PC-3 (cell line): ENCODE measurements around the gene ERP44. TPM values are rescaled to one million over a fixed set of nuclear protein-coding genes. Genes with fewer than 3 reads are reported as not detected.

Source experiments
- ATAC-seq: fragments of 200-7000 bp; cut with Tn5 transposase; 2 replicates; pipeline ENCODE4 v1.9.1; 2020; ENCODE audit warnings: mild to moderate bottlenecking, moderate library complexity
- BruUV-seq: library from RNA; stranded (reverse); fragments of 400-500 nt; replicated peaks from 2 replicates; lab custom pipeline; 2021; lab: Mats Ljungman, UMichigan
- CTCF ChIA-PET: fragments of 300-600 bp; sonication (Branson Sonifier 250); formaldehyde crosslinking; loops from one replicate; lab custom pipeline; 2022; ENCODE audit warnings: antibody characterized with exemption; lab: Charles Lee
- POLR2A ChIA-PET: fragments of 300-600 bp; sonication (Branson Sonifier 250); formaldehyde crosslinking; loops from one replicate; lab custom pipeline; 2022; ENCODE audit warnings: antibody characterized with exemption; ENCODE audit not compliant: unreplicated experiment; lab: Charles Lee
- DNase-seq: peaks from one replicate; pipeline ENCODE4 v3.0.0-alpha.2; 2015
- H2AFZ ChIP-seq: fragments of 300-600 bp; sonication (generic); 2 replicates; pipeline ENCODE4 v1.6.0; 2016; ENCODE audit warnings: antibody characterized with exemption, low read length
- H3F3A ChIP-seq: fragments of 300-600 bp; sonication (generic); one replicate; pipeline ENCODE4 v1.6.0; 2017; ENCODE audit warnings: antibody characterized with exemption, low read length, control low read depth, mild to moderate bottlenecking; ENCODE audit not compliant: unreplicated experiment
- H3K27ac ChIP-seq: fragments of 300-600 bp; sonication (generic); 2 replicates; pipeline ENCODE4 v1.5.1; 2016; ENCODE audit warnings: mild to moderate bottlenecking, low read length
- H3K27me3 ChIP-seq: fragments of 300-600 bp; sonication (generic); 2 replicates; pipeline ENCODE4 v1.6.1; 2016; ENCODE audit warnings: low read length, mixed read lengths
- H3K36me3 ChIP-seq: fragments of 300-600 bp; sonication (generic); 2 replicates; pipeline ENCODE4 v1.6.1; 2016; ENCODE audit warnings: low read depth, mixed run types, low read length, mixed read lengths
- H3K4me1 ChIP-seq: fragments of 300-600 bp; sonication (generic); 2 replicates; pipeline ENCODE4 v1.5.1; 2016; ENCODE audit warnings: low read length; ENCODE audit not compliant: insufficient read depth
- H3K4me2 ChIP-seq: fragments of 300-600 bp; sonication (generic); 2 replicates; pipeline ENCODE4 v1.6.0; 2016; ENCODE audit warnings: low read length
- H3K4me3 ChIP-seq: fragments of 300-600 bp; sonication (generic); 2 replicates; pipeline ENCODE4 v1.5.1; 2016; ENCODE audit warnings: mild to moderate bottlenecking, low read length, mixed read lengths
- H3K79me2 ChIP-seq: fragments of 300-600 bp; sonication (generic); 2 replicates; pipeline ENCODE4 v1.6.1; 2017; ENCODE audit warnings: low read length, mixed read lengths
- H3K9ac ChIP-seq: fragments of 300-600 bp; sonication (generic); 2 replicates; pipeline ENCODE4 v1.6.0; 2016; ENCODE audit warnings: mild to moderate bottlenecking, low read length
- H3K9me2 ChIP-seq: fragments of 300-600 bp; sonication (generic); replicated peaks from 2 replicates; pipeline ENCODE4 v1.6.1; 2016; ENCODE audit warnings: mixed run types, low read length, mixed read lengths
- H3K9me3 ChIP-seq: fragments of 300-600 bp; sonication (generic); 2 replicates; pipeline ENCODE4 v1.6.1; 2016; ENCODE audit warnings: low read length, mixed read lengths
- H4K20me1 ChIP-seq: fragments of 300-600 bp; sonication (generic); 2 replicates; pipeline ENCODE4 v1.6.1; 2016; ENCODE audit warnings: low read length, mixed read lengths
- EZH2 ChIP-seq: fragments of 300-600 bp; sonication (generic); IDR thresholded peaks from one replicate; pipeline ENCODE4 v1.6.1; 2017; ENCODE audit warnings: antibody characterized with exemption, mild to moderate bottlenecking, low read length; ENCODE audit not compliant: unreplicated experiment
- EZH2phosphoT487 ChIP-seq: fragments of 300-600 bp; sonication (generic); IDR thresholded peaks from 2 replicates; pipeline ENCODE4 v1.6.1; 2018; ENCODE audit warnings: mild to moderate bottlenecking, antibody characterized with exemption, low read length, borderline replicate concordance
- intact Hi-C: fragments of 100-400 bp; cut with micrococcal nuclease; formaldehyde crosslinking; loops from 2 replicates; pipeline ENCODE4 v1.9.0; 2023
- total RNA-seq: library from RNA; depleted of rRNA; stranded (reverse); fragments of >200 nt; gene quantifications from 2 replicates; pipeline ENCODE4 v1.2.3, GENCODE V29; 2014
- TF ChIP-seq, protein P1 (sequence below): fragments of 300-600 bp; sonication (generic); conservative IDR thresholded peaks from 2 replicates; pipeline ENCODE4 v1.5.1; 2017; ENCODE audit warnings: antibody characterized with exemption, low read depth, mild to moderate bottlenecking, low read length

Gene ERP44
- total RNA-seq, 1 experiment from 2014 or later = 7.7 TPM

DNA sequence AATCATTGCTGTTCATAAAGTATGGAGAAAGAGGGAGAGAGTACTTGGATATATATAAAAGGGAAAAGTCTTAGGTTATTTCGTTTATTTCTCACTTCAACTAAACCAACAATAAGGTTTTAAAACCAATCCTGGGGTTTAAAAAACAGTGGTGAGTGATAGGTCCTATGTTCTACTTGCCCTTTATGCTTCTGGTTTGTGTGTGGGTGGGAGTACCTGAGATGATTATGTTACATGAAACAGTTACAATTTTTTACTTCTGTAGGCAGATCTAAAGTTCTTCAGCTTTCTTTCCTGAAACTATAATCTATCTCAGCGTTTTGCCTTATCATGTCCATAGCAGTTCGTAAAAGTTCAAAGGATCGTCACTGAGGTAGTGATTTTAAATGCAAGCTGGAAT lies 143.2 kb downstream of the ERP44 start:
- Histone ChIP-seq H3K9me2 (no peaks in the 10 kb centered on the region), H3F3A (no peaks in the 10 kb centered on the region), H3K4me1 (no peaks in the 10 kb centered on the region), H3K9ac (no peak overlapping the region), H3K9me3 (no peaks in the 10 kb centered on the region), H3K27ac (no peak overlapping the region), H3K27me3 (no peaks in the 10 kb centered on the region), H3K79me2 (no peaks in the 10 kb centered on the region), H2AFZ (no peak overlapping the region), H3K36me3 (no peaks in the 10 kb centered on the region; the same call in 1 of the 2 replicates), H4K20me1 (no peaks in the 10 kb centered on the region), H3K4me2 (no peak overlapping the region), H3K4me3 (no peak overlapping the region)
- DNase-seq (no peak), ATAC-seq (no peak)
- POLR2A ChIA-PET = no interaction called here
- BruUV-seq = no TSS peak
- CTCF ChIA-PET = no interaction called here
- TF ChIP-seq, protein P1, sequence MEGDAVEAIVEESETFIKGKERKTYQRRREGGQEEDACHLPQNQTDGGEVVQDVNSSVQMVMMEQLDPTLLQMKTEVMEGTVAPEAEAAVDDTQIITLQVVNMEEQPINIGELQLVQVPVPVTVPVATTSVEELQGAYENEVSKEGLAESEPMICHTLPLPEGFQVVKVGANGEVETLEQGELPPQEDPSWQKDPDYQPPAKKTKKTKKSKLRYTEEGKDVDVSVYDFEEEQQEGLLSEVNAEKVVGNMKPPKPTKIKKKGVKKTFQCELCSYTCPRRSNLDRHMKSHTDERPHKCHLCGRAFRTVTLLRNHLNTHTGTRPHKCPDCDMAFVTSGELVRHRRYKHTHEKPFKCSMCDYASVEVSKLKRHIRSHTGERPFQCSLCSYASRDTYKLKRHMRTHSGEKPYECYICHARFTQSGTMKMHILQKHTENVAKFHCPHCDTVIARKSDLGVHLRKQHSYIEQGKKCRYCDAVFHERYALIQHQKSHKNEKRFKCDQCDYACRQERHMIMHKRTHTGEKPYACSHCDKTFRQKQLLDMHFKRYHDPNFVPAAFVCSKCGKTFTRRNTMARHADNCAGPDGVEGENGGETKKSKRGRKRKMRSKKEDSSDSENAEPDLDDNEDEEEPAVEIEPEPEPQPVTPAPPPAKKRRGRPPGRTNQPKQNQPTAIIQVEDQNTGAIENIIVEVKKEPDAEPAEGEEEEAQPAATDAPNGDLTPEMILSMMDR = no peak
- no peak for TF ChIP-seq EZH2
- no peak for TF ChIP-seq EZH2phosphoT487
- intact Hi-C loops = loop anchor here (10.0 kb wide), 1 partner anchor 151 kb away; no protein-coding TSS in a partner anchor

DNA sequence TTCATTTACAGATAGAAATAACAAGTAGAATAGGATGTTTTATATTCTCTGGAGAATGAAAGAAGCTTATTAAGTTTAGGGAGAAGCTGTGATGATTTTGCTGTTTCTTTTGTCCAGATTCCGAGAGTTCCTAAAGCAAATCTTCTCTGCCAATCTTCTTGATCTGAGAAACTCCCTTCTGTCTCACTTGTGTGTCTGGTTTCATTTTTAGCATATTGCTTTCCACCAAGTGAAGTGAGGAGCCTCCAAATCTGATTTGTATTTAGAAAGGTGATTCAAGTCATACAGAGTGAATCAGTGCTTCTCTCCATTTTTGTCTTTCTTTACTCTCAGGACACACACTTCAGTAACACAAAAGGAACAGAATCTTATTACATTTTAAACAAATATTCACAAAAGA lies 144.0 kb downstream of the ERP44 start:
- no peaks in the 10 kb centered on the region for H3K4me1 ChIP-seq
- intact Hi-C loops = loop anchor here (10.0 kb wide), 1 partner anchor 150 kb away; no protein-coding TSS in a partner anchor
- H3K79me2 ChIP-seq = no peaks in the 10 kb centered on the region
- H3K4me3 ChIP-seq = no peak overlapping the region
- CTCF ChIA-PET = no interaction called here
- no peaks in the 10 kb centered on the region for H3F3A ChIP-seq
- H2AFZ ChIP-seq = no peak overlapping the region
- H3K27me3 ChIP-seq = no peaks in the 10 kb centered on the region
- BruUV-seq = no TSS peak
- H4K20me1 ChIP-seq = no peaks in the 10 kb centered on the region
- no peaks in the 10 kb centered on the region; the same call in 1 of the 2 replicates for H3K36me3 ChIP-seq
- POLR2A ChIA-PET = no interaction called here
- H3K4me2 ChIP-seq = no peak overlapping the region
- no peak overlapping the region for H3K9ac ChIP-seq
- DNase-seq = no peak
- H3K9me2 ChIP-seq = no peaks in the 10 kb centered on the region
- no peak for TF ChIP-seq EZH2
- no peaks in the 10 kb centered on the region for H3K9me3 ChIP-seq
- ATAC-seq = no peak
- no peak overlapping the region for H3K27ac ChIP-seq

DNA sequence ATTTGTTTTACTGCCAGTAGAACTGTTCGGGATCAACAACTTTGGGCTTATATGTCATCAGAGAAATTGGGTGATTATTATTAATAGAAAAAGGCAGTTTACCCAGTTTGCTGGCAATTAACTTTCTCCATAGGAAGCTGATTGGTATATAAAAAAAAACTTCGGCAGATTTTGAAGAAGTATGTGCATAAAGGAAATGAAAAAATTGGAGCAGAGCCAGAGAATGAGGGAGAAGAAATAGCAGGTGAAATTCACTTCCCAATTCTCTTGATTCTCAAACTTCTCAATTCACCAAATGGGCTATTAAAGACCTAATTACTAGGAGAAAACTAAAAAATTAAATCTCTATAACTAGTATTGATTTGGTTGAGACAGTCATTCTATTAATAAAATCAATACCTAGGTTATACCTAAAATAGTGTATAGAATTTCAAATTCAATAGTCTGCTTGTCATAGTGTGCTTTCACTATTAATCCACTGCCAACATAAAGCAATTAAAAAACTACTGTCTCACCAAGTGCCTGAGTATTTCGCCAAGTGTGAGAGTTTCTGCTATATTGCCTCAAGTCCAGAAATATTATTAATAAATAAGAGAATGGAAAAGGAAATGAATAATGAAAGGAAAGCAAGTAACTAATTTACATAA lies 144.8 kb downstream of the ERP44 start:
- TF ChIP-seq EZH2 (no peak), EZH2phosphoT487 (no peak)
- TF ChIP-seq, protein P1 = no peak
- no peak overlapping the region for H2AFZ ChIP-seq
- no peaks in the 10 kb centered on the region for H4K20me1 ChIP-seq
- H3K4me3 ChIP-seq = no peak overlapping the region
- ATAC-seq = no peak
- POLR2A ChIA-PET = no interaction called here
- CTCF ChIA-PET = no interaction called here
- intact Hi-C loops = loop anchor here (10.0 kb wide), 1 partner anchor 149 kb away; no protein-coding TSS in a partner anchor
- H3K9me3 ChIP-seq = no peaks in the 10 kb centered on the region
- H3K9ac ChIP-seq = no peak overlapping the region
- no peak for DNase-seq
- no peaks in the 10 kb centered on the region; the same call in 1 of the 2 replicates for H3K36me3 ChIP-seq
- no peaks in the 10 kb centered on the region for H3K4me1 ChIP-seq
- H3K27me3 ChIP-seq = no peaks in the 10 kb centered on the region
- H3F3A ChIP-seq = no peaks in the 10 kb centered on the region
- H3K79me2 ChIP-seq = no peaks in the 10 kb centered on the region
- H3K27ac ChIP-seq = no peak overlapping the region
- H3K9me2 ChIP-seq = no peaks in the 10 kb centered on the region
- BruUV-seq = no TSS peak
- H3K4me2 ChIP-seq = no peak overlapping the region
